Measurements from ENCODE around the gene PC.
"Not testable (repeated sequence)": the region's sequence is repeated elsewhere in the genome, so short reads cannot be mapped to it uniquely, and the experiment has no call there.

PC gene

DNA sequence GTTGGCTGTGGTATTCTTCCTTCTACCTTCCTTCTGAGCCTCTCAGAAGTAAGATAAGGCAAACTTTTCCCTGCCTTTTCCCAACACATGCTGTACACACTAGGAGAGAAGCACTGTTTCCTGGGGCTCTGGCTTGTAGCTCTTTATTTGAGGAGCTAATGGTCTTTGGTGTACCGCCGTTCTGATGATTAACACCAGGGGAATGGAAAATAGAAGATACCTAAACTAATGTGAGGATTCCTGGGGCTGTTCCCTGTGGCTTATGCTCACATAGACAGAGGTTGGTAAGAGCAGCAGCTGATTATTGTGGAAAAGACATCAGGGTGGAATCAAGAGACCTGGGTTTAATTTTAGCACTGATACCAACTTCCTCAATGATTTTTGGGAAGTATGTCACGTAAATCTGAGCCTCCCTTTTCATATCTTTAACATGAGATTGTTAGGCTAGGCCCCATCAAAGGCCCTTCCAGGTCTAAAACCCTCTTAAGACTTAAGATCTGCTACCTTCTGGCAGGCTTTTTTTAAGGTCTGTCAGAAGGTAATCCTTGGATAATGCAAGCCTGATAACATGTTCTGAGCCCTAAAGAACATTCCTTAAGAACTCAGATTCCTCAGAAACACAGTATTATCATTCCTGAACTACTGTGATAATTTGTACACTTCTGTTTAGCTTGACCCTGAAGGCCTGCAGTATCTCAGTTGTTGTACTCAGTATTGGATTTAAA lies 139.8 kb downstream of the PC start:
- DNase-seq (ENCODE audit: low read depth), result no peak
- TF ChIP-seq, protein P1, sequence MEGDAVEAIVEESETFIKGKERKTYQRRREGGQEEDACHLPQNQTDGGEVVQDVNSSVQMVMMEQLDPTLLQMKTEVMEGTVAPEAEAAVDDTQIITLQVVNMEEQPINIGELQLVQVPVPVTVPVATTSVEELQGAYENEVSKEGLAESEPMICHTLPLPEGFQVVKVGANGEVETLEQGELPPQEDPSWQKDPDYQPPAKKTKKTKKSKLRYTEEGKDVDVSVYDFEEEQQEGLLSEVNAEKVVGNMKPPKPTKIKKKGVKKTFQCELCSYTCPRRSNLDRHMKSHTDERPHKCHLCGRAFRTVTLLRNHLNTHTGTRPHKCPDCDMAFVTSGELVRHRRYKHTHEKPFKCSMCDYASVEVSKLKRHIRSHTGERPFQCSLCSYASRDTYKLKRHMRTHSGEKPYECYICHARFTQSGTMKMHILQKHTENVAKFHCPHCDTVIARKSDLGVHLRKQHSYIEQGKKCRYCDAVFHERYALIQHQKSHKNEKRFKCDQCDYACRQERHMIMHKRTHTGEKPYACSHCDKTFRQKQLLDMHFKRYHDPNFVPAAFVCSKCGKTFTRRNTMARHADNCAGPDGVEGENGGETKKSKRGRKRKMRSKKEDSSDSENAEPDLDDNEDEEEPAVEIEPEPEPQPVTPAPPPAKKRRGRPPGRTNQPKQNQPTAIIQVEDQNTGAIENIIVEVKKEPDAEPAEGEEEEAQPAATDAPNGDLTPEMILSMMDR (IDR thresholded peaks at IDR 0.05; ENCODE audit: low read length, missing control alignments), result no peak
- H3K4me3 ChIP-seq (replicated peaks; ENCODE audit: low read depth, low read length), result no peak overlapping the region

DNA sequence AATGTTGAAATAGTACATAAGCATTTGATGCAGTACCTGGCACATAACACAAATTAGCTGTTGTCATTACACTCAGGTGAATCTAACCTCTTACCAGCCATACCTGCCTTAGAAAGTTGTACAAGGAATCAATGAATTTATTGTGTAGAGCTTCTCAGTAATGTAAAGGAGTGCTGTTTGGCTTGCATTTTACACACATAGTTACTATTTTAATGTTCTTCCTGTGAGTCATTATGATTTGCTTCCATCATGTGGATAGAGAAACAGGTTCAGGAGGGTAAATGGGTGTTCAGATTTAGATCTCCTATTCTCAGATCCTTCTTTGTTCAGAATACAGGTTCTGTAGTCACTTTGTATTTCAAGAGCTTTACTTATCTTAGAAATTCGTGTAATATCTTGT lies 142.5 kb downstream of the PC start:
- no peak overlapping the region for H3K4me3 ChIP-seq (replicated peaks; ENCODE audit: low read depth, low read length)
- no peak for DNase-seq (ENCODE audit: low read depth)
- TF ChIP-seq, protein P1 (IDR thresholded peaks at IDR 0.05; ENCODE audit: low read length, missing control alignments), result no peak

DNA sequence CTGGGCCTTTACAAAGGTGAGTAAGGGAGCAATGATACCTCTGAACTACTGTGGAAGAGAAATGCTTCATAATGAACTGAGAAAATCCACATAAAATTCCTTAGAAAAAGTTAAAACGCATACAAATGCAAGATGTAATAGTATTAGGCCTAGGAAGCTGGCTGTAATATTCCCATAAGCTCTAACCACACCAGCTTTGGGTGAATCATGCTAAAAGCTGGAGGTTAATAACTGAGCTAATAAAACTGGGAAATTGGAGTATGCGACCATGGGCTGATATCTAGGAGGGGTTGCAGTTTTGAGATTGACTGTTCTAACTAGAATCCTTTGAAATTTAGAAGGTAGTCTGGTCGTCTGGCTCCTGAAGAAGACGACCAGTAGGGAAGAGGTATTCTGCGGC lies 143.5 kb downstream of the PC start:
- H3K4me3 ChIP-seq (replicated peaks; ENCODE audit: low read depth, low read length), result no peak overlapping the region
- no peak for DNase-seq (ENCODE audit: low read depth)
- TF ChIP-seq, protein P1 (IDR thresholded peaks at IDR 0.05; ENCODE audit: low read length, missing control alignments), result no peak

DNA sequence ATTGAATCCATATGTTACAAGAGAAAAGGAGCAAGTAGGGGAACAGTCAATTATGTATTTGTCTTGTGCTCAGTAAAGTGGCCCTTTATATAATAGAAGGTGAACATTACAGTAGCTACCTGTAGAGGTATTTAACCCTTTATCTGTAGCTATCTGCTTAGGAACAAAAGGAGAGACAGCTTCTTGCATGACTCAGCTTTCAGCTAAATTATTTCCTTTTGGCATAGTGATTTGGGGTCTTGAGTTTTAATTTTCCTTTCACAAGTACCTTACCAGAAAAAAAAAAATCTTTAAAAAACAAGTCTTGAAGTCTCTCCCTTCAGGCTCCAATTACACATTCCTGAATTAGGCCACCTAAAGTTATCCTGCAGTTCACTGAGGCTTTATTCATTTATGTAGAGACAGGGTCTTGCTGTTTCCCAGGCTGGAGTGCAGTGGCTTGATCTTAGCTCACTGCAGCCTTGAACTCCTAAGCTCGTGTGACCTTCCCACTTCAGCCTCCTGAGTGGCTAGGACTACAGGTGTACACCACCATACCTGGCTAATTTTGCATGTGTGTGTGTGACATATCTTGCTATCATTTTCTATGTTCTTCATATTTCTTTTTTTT lies 147.5 kb downstream of the PC start:
- TF ChIP-seq, protein P1 (IDR thresholded peaks at IDR 0.05; ENCODE audit: low read length, missing control alignments), result no peak
- H3K4me3 ChIP-seq (replicated peaks; ENCODE audit: low read depth, low read length), result no peak overlapping the region

DNA sequence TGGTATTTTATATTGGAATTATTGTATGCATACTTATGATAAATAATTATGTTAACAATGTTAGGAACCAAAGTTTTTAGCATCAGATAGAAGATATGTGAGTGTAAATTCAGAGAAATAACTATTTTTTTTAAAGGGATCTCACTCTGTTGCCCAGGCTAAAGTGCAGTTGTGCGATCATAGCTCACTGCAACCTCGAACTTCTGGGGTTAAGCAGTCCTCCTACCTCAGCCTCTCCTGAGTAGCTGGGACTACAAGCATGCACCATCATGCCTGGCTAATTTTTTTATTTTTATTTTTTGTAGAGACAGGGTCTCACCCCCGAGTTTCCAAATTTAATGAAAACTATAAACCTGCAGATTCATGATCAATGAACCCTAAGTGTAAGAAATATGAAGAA lies 148.6 kb downstream of the PC start:
- DNase-seq (ENCODE audit: low read depth), result no peak
- H3K4me3 ChIP-seq (replicated peaks; ENCODE audit: low read depth, low read length), result no peak overlapping the region
- TF ChIP-seq, protein P1 (IDR thresholded peaks at IDR 0.05; ENCODE audit: low read length, missing control alignments), result no peak

More for the DNA sequence above, 147.5 kb downstream of the PC start:
- no peak for DNase-seq (ENCODE audit: low read depth)

DNA sequence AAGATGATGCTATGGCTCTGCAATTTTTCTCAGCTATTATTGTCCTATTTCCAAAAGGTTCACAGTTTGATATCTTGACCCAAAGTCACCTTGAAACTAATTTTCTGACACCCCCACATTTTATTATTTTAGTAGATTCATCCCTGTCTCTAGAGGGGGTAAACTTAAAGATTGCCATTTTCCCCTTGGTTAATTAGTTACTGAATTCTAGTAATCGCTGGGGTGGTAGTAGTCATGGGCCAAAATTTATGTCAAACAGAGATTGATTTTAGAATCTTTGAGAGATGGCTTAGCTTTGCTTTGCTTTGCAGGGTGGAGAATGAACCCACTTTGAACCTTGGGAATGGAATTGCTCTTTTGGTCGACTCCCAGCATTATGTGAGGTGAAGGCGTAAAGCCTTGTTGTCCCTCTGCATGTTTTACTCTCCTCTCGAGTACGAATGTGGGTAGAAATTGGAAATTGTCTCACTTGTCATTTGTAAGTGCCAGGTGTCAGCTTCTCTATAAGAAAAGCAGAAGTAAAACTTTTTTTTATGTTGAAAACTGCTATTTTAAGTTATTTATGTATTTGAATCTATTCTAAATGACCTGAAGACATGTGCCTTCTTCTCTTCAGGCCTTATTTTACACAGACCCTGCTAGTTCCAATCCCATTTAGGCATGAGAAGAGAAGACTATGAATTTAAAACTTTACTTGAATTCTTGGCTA lies 157.3 kb downstream of the PC start:
- TF ChIP-seq, protein P1 (IDR thresholded peaks at IDR 0.05; ENCODE audit: low read length, missing control alignments), result no peak
- no peak overlapping the region for H3K4me3 ChIP-seq (replicated peaks; ENCODE audit: low read depth, low read length)
- DNase-seq (ENCODE audit: low read depth), result no peak

DNA sequence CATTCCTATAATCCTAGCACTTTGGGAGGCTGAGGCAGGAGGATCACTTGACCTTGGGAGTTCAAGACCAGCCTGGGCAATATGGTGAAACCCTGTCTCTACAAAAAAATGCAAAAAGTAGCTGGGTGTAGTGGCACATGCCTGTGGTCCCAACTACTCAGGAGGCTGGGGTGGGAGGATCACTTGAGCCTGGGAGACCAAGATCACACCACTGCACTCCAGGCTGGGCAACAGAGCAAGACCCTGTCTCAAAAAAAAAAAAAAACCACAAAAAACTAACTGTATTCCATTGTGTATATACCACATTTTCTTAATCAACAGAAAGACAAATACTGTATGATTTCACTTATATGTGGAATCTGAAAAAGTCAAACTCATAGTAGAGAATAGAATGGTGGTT lies 158.4 kb downstream of the PC start:
- H3K4me3 ChIP-seq (replicated peaks; ENCODE audit: low read depth, low read length); DNase-seq (ENCODE audit: low read depth): not testable (repeated sequence)

Data from fibroblast of pulmonary artery (primary cell).